Neural progenitor cell (in vitro differentiated cells): ENCODE data around the gene NOSTRIN. TPM values are rescaled to one million over a fixed set of nuclear protein-coding genes. Genes with fewer than 3 reads are reported as not detected.

Source experiments
- DNase-seq: peaks from one replicate; pipeline ENCODE4 v3.0.0-alpha.2; 2016; ENCODE audit warnings: low spot score
- H2AFZ ChIP-seq: fragments of 200-600 bp; sonication (generic); replicated peaks from 2 replicates; pipeline ENCODE4 v1.6.1; 2016; ENCODE audit warnings: antibody characterized with exemption
- H3F3A ChIP-seq: fragments of 200-600 bp; sonication (generic); 2 replicates; pipeline ENCODE4 v1.6.1; 2016; ENCODE audit warnings: antibody characterized with exemption, low read depth
- H3K27ac ChIP-seq: fragments of 200-600 bp; sonication (generic); 2 replicates; pipeline ENCODE4 v1.5.1; 2016; ENCODE audit warnings: mild to moderate bottlenecking
- H3K27me3 ChIP-seq: fragments of 200-600 bp; sonication (generic); 2 replicates; pipeline ENCODE4 v1.6.1; 2016; ENCODE audit warnings: mild to moderate bottlenecking, moderate library complexity
- H3K36me3 ChIP-seq: fragments of 200-600 bp; sonication (generic); 2 replicates; pipeline ENCODE4 v1.5.1; 2016
- H3K4me1 ChIP-seq: fragments of 200-600 bp; sonication (generic); 2 replicates; pipeline ENCODE4 v1.6.1; 2016; ENCODE audit warnings: mixed run types
- H3K4me2 ChIP-seq: fragments of 200-600 bp; sonication (generic); 2 replicates; pipeline ENCODE4 v1.6.1; 2016
- H3K4me3 ChIP-seq: fragments of 200-600 bp; sonication (generic); 2 replicates; pipeline ENCODE4 v1.5.1; 2016
- H3K79me2 ChIP-seq: fragments of 200-600 bp; sonication (generic); 2 replicates; pipeline ENCODE4 v1.6.1; 2016; ENCODE audit warnings: low read depth
- H3K9ac ChIP-seq: fragments of 200-600 bp; sonication (generic); 2 replicates; pipeline ENCODE4 v1.6.1; 2016
- H3K9me3 ChIP-seq: fragments of 200-600 bp; sonication (generic); 2 replicates; pipeline ENCODE4 v1.5.1; 2016; ENCODE audit warnings: low read depth
- H4K20me1 ChIP-seq: fragments of 200-600 bp; sonication (generic); 2 replicates; pipeline ENCODE4 v1.6.1; 2016; ENCODE audit warnings: low read depth
- H3K27ac Mint-ChIP-seq: 3 replicates; pipeline ENCODE4 v1.8.0; 2021; ENCODE audit warnings: mixed read lengths
- H3K27me3 Mint-ChIP-seq: 2 replicates; pipeline ENCODE4 v1.8.0; 2022; ENCODE audit warnings: low read depth, mild to moderate bottlenecking, inconsistent platforms, moderate library complexity, mixed read lengths; ENCODE audit not compliant: insufficient read depth
- H3K36me3 Mint-ChIP-seq: 3 replicates; pipeline ENCODE4 v1.8.0; 2021; ENCODE audit warnings: mixed read lengths
- H3K4me1 Mint-ChIP-seq: 3 replicates; pipeline ENCODE4 v1.8.0; 2021; ENCODE audit warnings: mixed read lengths
- H3K4me3 Mint-ChIP-seq: 3 replicates; pipeline ENCODE4 v1.8.0; 2021; ENCODE audit warnings: mild to moderate bottlenecking, moderate library complexity, mixed read lengths
- H3K9me3 Mint-ChIP-seq: 3 replicates; pipeline ENCODE4 v1.8.0; 2020; ENCODE audit warnings: mixed read lengths
- EZH2 ChIP-seq: fragments of 200-600 bp; sonication (generic); IDR thresholded peaks from 2 replicates; pipeline ENCODE4 v1.6.1; 2017; ENCODE audit warnings: antibody characterized with exemption, mild to moderate bottlenecking, moderate library complexity
- EZH2phosphoT487 ChIP-seq: fragments of 200-600 bp; sonication (generic); IDR thresholded peaks from 2 replicates; pipeline ENCODE4 v1.6.1; 2017; ENCODE audit warnings: antibody characterized with exemption
- total RNA-seq: library from RNA; depleted of rRNA; stranded (reverse); fragments of >200 nt; gene quantifications from 2 replicates; pipeline ENCODE4 v1.2.3, GENCODE V29; 2015; ENCODE audit warnings: low replicate concordance
- TF ChIP-seq, protein P1 (sequence below): fragments of 200-600 bp; sonication (generic); IDR thresholded peaks from 2 replicates; pipeline ENCODE4 v1.5.1; 2017; ENCODE audit warnings: antibody characterized with exemption, mild to moderate bottlenecking

Gene NOSTRIN
- total RNA-seq, 1 donor from 2014 or later, result not detected

DNA sequence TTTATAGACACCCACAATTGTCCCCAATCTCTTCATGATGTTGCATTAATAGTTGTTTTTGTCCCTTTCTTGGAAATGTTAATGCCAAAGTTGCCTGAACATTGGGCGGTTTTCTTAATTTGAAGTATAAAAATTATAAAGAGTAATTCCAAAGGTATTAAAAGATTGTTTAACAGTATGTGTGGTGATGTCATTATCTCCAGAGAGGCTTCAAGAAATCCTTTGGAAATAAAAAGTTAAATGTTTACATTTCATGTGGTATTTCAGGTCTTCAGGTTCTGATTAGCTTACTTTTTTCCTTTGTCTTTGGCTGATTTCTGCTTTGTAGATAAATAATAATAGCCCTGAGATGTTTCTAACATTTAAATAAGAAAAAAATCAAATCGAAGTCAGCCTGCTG lies 29.3 kb upstream of the NOSTRIN start:
- H3K9me3 Mint-ChIP-seq, result peaks cover 9% of the 10 kb centered on the region
- no peak overlapping the region for H3K4me3 ChIP-seq
- no peak overlapping the region for H3K9ac ChIP-seq
- H3K4me2 ChIP-seq, result no peak overlapping the region
- TF ChIP-seq EZH2phosphoT487 (no peak), EZH2 (no peak)
- TF ChIP-seq, protein P1, sequence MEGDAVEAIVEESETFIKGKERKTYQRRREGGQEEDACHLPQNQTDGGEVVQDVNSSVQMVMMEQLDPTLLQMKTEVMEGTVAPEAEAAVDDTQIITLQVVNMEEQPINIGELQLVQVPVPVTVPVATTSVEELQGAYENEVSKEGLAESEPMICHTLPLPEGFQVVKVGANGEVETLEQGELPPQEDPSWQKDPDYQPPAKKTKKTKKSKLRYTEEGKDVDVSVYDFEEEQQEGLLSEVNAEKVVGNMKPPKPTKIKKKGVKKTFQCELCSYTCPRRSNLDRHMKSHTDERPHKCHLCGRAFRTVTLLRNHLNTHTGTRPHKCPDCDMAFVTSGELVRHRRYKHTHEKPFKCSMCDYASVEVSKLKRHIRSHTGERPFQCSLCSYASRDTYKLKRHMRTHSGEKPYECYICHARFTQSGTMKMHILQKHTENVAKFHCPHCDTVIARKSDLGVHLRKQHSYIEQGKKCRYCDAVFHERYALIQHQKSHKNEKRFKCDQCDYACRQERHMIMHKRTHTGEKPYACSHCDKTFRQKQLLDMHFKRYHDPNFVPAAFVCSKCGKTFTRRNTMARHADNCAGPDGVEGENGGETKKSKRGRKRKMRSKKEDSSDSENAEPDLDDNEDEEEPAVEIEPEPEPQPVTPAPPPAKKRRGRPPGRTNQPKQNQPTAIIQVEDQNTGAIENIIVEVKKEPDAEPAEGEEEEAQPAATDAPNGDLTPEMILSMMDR, result no peak
- H2AFZ ChIP-seq, result no peak overlapping the region
- H3K27me3 Mint-ChIP-seq, result no peaks in the 10 kb centered on the region
- H3F3A ChIP-seq, result peaks cover 6% of the 10 kb centered on the region
- H3K79me2 ChIP-seq, result no peaks in the 10 kb centered on the region
- H3K9me3 ChIP-seq, result no peaks in the 10 kb centered on the region
- H3K27ac Mint-ChIP-seq, result no peak overlapping the region
- no peak overlapping the region for H3K27ac ChIP-seq
- no peaks in the 10 kb centered on the region for H3K27me3 ChIP-seq
- H3K4me3 Mint-ChIP-seq, result no peak overlapping the region
- H3K4me1 Mint-ChIP-seq, result no peaks in the 10 kb centered on the region
- H3K36me3 Mint-ChIP-seq, result peaks cover 21% of the 10 kb centered on the region
- no peaks in the 10 kb centered on the region for H3K4me1 ChIP-seq
- H3K36me3 ChIP-seq, result peaks cover 10% of the 10 kb centered on the region
- no peak for DNase-seq
- no peaks in the 10 kb centered on the region for H4K20me1 ChIP-seq

DNA sequence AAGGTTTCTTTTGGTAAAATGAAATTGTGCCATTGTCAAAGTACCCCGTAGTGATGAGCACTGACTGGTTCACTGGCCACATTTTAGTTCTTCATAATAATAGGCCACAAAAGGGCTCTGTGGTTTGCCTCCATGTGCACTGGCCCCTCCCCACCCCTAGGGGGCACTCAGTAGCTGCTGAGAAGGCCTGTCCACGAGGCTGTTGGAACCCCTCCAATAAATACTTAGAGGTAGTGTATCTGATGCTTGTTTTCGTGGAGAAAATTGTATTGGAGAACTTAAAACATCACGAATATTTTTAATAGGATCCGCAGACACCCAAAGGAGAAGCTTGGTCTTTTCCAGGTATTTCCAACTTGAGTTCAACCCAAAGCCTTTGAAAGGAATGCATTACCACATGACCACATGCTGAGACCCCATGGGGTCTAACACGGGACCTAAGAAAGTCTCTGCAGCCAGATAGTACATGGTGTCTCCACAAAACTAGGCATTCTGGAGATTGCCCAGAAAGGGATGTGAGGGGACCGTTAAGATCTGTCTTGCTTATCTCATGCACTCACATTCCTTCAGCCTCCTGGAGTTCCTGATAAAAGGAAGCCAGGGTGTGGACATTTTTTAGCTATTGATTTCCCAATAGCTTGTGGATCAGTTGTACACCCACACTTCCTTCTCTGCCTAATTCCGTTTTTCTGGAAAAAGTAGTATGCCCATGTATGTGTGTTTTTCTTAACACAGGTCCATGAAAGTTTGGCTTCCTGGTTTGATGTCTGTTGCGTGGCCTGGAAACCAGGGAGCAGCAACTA lies 28.5 kb upstream of the NOSTRIN start:
- Histone ChIP-seq H3K4me2 (no peak overlapping the region), H4K20me1 (no peaks in the 10 kb centered on the region), H3K9me3 (no peaks in the 10 kb centered on the region), H3K9ac (no peak overlapping the region), H3K79me2 (no peaks in the 10 kb centered on the region), H2AFZ (no peak overlapping the region), H3K36me3 (peaks cover 10% of the 10 kb centered on the region), H3K4me3 (no peak overlapping the region), H3F3A (peaks cover 6% of the 10 kb centered on the region), H3K27ac (no peak overlapping the region), H3K4me1 (no peaks in the 10 kb centered on the region), H3K27me3 (no peaks in the 10 kb centered on the region)
- Mint-ChIP-seq H3K4me3 (no peak overlapping the region), H3K27ac (no peak overlapping the region), H3K4me1 (no peaks in the 10 kb centered on the region), H3K9me3 (peaks cover 9% of the 10 kb centered on the region), H3K27me3 (no peaks in the 10 kb centered on the region), H3K36me3 (peaks cover 21% of the 10 kb centered on the region)
- TF ChIP-seq, protein P1, result peak; percentile 77
- no peak for TF ChIP-seq EZH2phosphoT487
- TF ChIP-seq EZH2, result no peak
- peak; percentile 48 for DNase-seq

DNA sequence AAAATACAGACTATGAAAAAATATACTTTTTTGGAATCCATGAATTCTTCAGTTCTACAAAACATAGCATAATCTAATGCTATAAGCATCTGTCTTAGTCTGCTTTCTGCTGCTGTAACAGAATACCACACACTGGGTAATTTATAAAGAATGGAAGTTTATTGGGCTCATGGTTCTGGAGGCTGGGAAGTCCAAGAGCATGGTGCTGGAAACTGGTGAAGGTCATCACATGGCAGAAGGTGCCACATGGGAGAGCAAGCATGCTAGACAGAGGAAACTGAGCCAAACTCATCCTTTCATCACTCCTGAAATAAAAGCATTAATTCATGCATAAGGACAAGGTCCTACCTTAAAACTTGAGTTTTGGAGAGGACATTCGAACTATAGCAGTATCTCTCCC lies 26.6 kb upstream of the NOSTRIN start:
- Histone ChIP-seq H3K4me2 (no peak overlapping the region), H3K4me1 (peaks cover under 1% of the 10 kb centered on the region), H3K79me2 (no peaks in the 10 kb centered on the region), H3K4me3 (no peak overlapping the region), H3K27me3 (no peaks in the 10 kb centered on the region), H3K27ac (no peak overlapping the region), H2AFZ (no peak overlapping the region), H3K9ac (no peak overlapping the region), H3K36me3 (no peaks in the 10 kb centered on the region), H3F3A (peaks cover 6% of the 10 kb centered on the region), H4K20me1 (no peaks in the 10 kb centered on the region), H3K9me3 (no peaks in the 10 kb centered on the region)
- TF ChIP-seq EZH2 (no peak), EZH2phosphoT487 (no peak)
- TF ChIP-seq, protein P1, result no peak
- H3K27me3 Mint-ChIP-seq, result no peaks in the 10 kb centered on the region
- peaks cover 2% of the 10 kb centered on the region for H3K4me1 Mint-ChIP-seq
- H3K4me3 Mint-ChIP-seq, result no peak overlapping the region
- no peak for DNase-seq
- peaks cover 11% of the 10 kb centered on the region for H3K36me3 Mint-ChIP-seq
- no peak overlapping the region for H3K27ac Mint-ChIP-seq
- peaks cover 6% of the 10 kb centered on the region for H3K9me3 Mint-ChIP-seq
